ENCODE measurements around the gene NUCKS1.

DNA sequence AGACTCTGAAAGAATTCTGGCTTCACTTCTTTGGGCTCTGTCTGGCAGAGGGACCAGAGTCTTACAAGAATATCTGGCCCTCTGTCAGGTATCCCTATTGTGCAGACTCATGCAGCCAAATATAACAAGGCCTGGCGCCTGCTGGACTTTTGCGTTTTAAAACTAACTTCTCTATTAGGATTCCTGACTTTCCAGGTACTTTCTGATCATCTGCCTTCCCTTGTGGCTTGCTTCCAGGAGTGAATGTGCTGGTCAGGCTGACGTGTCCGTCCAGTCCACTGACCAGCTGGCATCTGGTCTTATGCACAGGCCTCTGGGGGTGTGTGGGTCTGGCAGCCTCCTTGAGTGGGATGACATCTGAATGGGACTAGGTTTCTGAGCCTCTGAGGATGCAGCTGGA, 33.9 kb upstream of the NUCKS1 start:
- TF ChIP-seq EZH2 (IDR thresholded peaks at IDR 0.05; ENCODE audit: insufficient read depth, poor library complexity, severe bottlenecking) (no peak), EZH2phosphoT487 (IDR thresholded peaks at IDR 0.05; ENCODE audit: insufficient read depth, low read depth) (no peak)
